Caco-2 (cell line): Measurements from ENCODE around the gene APOBEC3B. TPM values are rescaled to one million over a fixed set of nuclear protein-coding genes. Genes with fewer than 3 reads are reported as not detected.

ENCODE experiments used
- BruUV-seq: library from RNA; stranded (reverse); fragments of 400-500 nt; replicated peaks from 2 replicates; lab custom pipeline; 2021; lab: Mats Ljungman, UMichigan
- CTCF ChIA-PET: fragments of 300-600 bp; sonication (Branson Sonifier 250); formaldehyde crosslinking; loops from one replicate; lab custom pipeline; 2022; ENCODE audit warnings: antibody characterized with exemption; lab: Charles Lee
- POLR2A ChIA-PET: fragments of 300-600 bp; sonication (Branson Sonifier 250); formaldehyde crosslinking; loops from one replicate; lab custom pipeline; 2022; ENCODE audit warnings: antibody characterized with exemption; lab: Charles Lee
- DNase-seq, 2 experiments: peaks; one replicate each; pipeline versions ENCODE4 v3.0.0 to v3.0.0-alpha.2; 2020 to 2022
- H3K27me3 ChIP-seq: replicated peaks from 2 replicates; pipeline ENCODE4 v1.6.0; 2011; ENCODE audit warnings: low read length; ENCODE audit not compliant: control insufficient read depth, insufficient read depth
- H3K36me3 ChIP-seq: 2 replicates; pipeline ENCODE4 v1.5.1; 2011; ENCODE audit warnings: low read length; ENCODE audit not compliant: control insufficient read depth, insufficient read depth
- H3K4me1 ChIP-seq: fragments of 250-450 bp; sonication (Bioruptor Pico); 2 replicates; pipeline ENCODE4 v1.5.1; 2020; ENCODE audit warnings: mild to moderate bottlenecking
- H3K4me3 ChIP-seq: 2 replicates; pipeline ENCODE4 v1.5.1; 2011; ENCODE audit warnings: low read depth, mild to moderate bottlenecking, control low read depth, low read length
- H3K9me3 ChIP-seq: fragments of 250-450 bp; sonication (Bioruptor Pico); 2 replicates; pipeline ENCODE4 v1.5.1; 2020; ENCODE audit warnings: mild to moderate bottlenecking, moderate library complexity
- H3K27ac Mint-ChIP-seq: one replicate; pipeline ENCODE4 v1.8.0; 2022; ENCODE audit warnings: mixed read lengths; ENCODE audit not compliant: unreplicated experiment
- H3K27me3 Mint-ChIP-seq: one replicate; pipeline ENCODE4 v1.8.0; 2022; ENCODE audit warnings: mixed read lengths; ENCODE audit not compliant: insufficient read depth, unreplicated experiment
- H3K36me3 Mint-ChIP-seq: one replicate; pipeline ENCODE4 v1.8.0; 2022; ENCODE audit warnings: mild to moderate bottlenecking, mixed read lengths; ENCODE audit not compliant: insufficient read depth, unreplicated experiment
- H3K4me1 Mint-ChIP-seq: one replicate; pipeline ENCODE4 v1.8.0; 2022; ENCODE audit warnings: low read depth, mixed read lengths; ENCODE audit not compliant: unreplicated experiment
- H3K4me3 Mint-ChIP-seq: one replicate; pipeline ENCODE4 v1.8.0; 2022; ENCODE audit warnings: mild to moderate bottlenecking, moderate library complexity, mixed read lengths; ENCODE audit not compliant: unreplicated experiment
- H3K9me3 Mint-ChIP-seq: one replicate; pipeline ENCODE4 v1.8.0; 2022; ENCODE audit warnings: mixed read lengths; ENCODE audit not compliant: unreplicated experiment
- intact Hi-C: fragments of 100-400 bp; cut with micrococcal nuclease; formaldehyde crosslinking; loops from one replicate; pipeline ENCODE4 v1.10.0; 2022; ENCODE audit not compliant: unreplicated experiment
- total RNA-seq: library from RNA; stranded (reverse); gene quantifications from 2 replicates; pipeline ENCODE4 v1.2.3, GENCODE V29; 2022
- TF ChIP-seq, protein P1 (sequence below), 2 experiments: fragments of 200-600 bp in 1 of 2; IDR thresholded peaks; 1 replicate in 1 of 2; 2 replicates in 1 of 2; pipeline versions ENCODE4 v1.5.1 to v1.8.0; 2011 to 2022; ENCODE audit warnings: antibody characterized with exemption in 1 of 2, control low read depth in 1 of 2, inconsistent platforms in 1 of 2, low read depth in 1 of 2, low read length in 1 of 2, mild to moderate bottlenecking in 1 of 2, moderate library complexity in 1 of 2; ENCODE audit not compliant: insufficient read depth in 1 of 2, severe bottlenecking in 1 of 2, unreplicated experiment in 1 of 2

Gene APOBEC3B
- total RNA-seq, 1 experiment from 2014 or later: 55.8 TPM

DNA sequence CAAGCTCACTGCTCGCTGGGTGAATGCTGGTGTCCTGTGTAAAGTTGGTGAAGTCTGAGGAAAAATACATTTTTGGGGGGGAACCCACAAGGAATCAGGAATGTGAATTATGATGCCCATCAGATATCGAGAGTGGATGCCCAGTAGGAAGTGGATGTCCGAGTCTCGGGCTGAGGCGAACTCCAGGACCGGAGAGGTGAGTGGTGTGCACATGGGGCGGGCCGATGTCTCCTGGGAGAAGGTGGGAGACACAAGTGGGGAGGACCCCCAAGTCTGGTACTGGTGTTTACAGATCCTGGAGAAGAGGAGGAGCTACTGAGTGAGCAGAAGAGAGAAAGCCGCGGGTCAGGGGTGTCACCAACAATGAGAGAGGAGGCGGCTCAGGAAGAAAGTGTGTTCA is 43.9 kb upstream of the APOBEC3B start:
- Mint-ChIP-seq H3K27ac (no peak overlapping the region), H3K4me3 (no peak overlapping the region), H3K36me3 (no peaks in the 10 kb centered on the region), H3K4me1 (no peaks in the 10 kb centered on the region), H3K9me3 (no peaks in the 10 kb centered on the region), H3K27me3 (no peaks in the 10 kb centered on the region)
- intact Hi-C loops: no loop called here
- no peak for DNase-seq
- Histone ChIP-seq H3K4me3 (no peak overlapping the region), H3K4me1 (no peaks in the 10 kb centered on the region), H3K27me3 (no peaks in the 10 kb centered on the region), H3K36me3 (no peaks in the 10 kb centered on the region), H3K9me3 (no peaks in the 10 kb centered on the region)
- TF ChIP-seq, protein P1, sequence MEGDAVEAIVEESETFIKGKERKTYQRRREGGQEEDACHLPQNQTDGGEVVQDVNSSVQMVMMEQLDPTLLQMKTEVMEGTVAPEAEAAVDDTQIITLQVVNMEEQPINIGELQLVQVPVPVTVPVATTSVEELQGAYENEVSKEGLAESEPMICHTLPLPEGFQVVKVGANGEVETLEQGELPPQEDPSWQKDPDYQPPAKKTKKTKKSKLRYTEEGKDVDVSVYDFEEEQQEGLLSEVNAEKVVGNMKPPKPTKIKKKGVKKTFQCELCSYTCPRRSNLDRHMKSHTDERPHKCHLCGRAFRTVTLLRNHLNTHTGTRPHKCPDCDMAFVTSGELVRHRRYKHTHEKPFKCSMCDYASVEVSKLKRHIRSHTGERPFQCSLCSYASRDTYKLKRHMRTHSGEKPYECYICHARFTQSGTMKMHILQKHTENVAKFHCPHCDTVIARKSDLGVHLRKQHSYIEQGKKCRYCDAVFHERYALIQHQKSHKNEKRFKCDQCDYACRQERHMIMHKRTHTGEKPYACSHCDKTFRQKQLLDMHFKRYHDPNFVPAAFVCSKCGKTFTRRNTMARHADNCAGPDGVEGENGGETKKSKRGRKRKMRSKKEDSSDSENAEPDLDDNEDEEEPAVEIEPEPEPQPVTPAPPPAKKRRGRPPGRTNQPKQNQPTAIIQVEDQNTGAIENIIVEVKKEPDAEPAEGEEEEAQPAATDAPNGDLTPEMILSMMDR (IDR thresholded peaks at IDR 0.05; ENCODE audit: insufficient read depth in 1 of 2, low read depth in 1 of 2, low read length in 1 of 2, severe bottlenecking in 1 of 2, unreplicated experiment in 1 of 2): no peak
- ChIA-PET CTCF (no interaction called here), POLR2A (no interaction called here)
- no TSS peak for BruUV-seq

DNA sequence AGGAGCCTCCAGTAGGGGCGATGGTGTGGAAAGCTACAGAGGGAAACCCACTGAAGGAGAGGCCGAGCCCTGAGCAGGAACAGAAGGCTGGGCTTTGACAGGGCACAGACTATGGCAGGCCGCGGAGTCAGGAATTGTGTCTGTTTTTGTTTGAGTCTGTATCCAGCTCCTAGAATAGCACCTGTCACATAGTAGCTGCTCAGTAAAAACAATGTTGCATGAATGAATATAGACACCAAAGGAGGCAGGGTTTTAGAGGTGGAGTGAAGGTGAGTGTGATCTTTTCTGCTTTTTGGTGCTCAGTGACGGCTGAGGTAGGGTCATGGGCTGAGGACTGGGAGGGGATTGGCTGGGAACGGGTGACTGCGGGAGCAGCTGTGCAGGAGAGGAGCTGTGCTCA is 43.2 kb upstream of the APOBEC3B start:
- TF ChIP-seq, protein P1 (IDR thresholded peaks at IDR 0.05; ENCODE audit: insufficient read depth in 1 of 2, low read depth in 1 of 2, low read length in 1 of 2, severe bottlenecking in 1 of 2, unreplicated experiment in 1 of 2): no peak
- no peaks in the 10 kb centered on the region for H3K36me3 ChIP-seq
- POLR2A ChIA-PET: no interaction called here
- Mint-ChIP-seq H3K27me3 (no peaks in the 10 kb centered on the region), H3K9me3 (no peaks in the 10 kb centered on the region), H3K4me3 (no peak overlapping the region), H3K27ac (no peak overlapping the region), H3K36me3 (no peaks in the 10 kb centered on the region), H3K4me1 (no peaks in the 10 kb centered on the region)
- CTCF ChIA-PET: interaction anchor here (0.7 kb wide), 1 partner anchor 12 kb away, joined by 3 read pairs; no protein-coding TSS in a partner anchor
- H3K27me3 ChIP-seq: no peaks in the 10 kb centered on the region
- intact Hi-C loops: no loop called here
- no peak overlapping the region for H3K4me3 ChIP-seq
- no peak for DNase-seq
- no peaks in the 10 kb centered on the region for H3K4me1 ChIP-seq
- BruUV-seq: no TSS peak
- no peaks in the 10 kb centered on the region for H3K9me3 ChIP-seq

DNA sequence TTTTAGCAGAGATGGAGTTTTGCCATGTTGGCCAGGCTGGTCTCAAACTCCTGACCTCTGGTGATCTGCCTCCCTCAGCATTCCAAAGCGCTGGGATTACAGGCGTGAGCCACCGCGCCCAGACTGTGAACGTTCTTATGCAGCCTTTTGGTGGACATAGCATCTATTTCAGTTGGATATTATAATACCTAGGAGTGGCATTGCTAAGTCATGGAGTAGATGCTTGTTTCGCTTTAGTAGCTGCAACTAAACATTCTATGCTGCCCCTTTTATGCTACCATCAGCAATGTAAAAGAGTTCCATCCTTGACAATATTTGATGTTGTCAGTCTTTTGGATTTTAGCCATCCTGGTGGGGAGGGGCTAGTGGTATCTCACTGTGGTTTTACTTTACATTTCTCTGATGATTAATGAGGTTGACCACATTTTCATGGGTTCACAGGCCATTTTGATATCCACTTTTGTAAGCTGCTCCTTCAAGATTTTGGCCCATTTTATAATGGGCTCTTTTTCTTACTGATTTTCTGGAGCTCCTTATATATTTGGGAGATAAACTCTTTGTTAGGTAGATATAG is 41.2 kb upstream of the APOBEC3B start:
- Mint-ChIP-seq H3K4me3 (no peak overlapping the region), H3K9me3 (no peaks in the 10 kb centered on the region), H3K36me3 (no peaks in the 10 kb centered on the region), H3K27ac (no peak overlapping the region), H3K27me3 (no peaks in the 10 kb centered on the region), H3K4me1 (peaks cover 4% of the 10 kb centered on the region)
- ChIA-PET POLR2A (no interaction called here), CTCF (no interaction called here)
- Histone ChIP-seq H3K27me3 (no peaks in the 10 kb centered on the region), H3K9me3 (no peaks in the 10 kb centered on the region), H3K4me1 (no peaks in the 10 kb centered on the region; the same call in 1 of the 2 replicates), H3K36me3 (no peaks in the 10 kb centered on the region), H3K4me3 (no peak overlapping the region)
- no peak for DNase-seq
- intact Hi-C loops: no loop called here
- BruUV-seq: no TSS peak
- TF ChIP-seq, protein P1 (IDR thresholded peaks at IDR 0.05; ENCODE audit: insufficient read depth in 1 of 2, low read depth in 1 of 2, low read length in 1 of 2, severe bottlenecking in 1 of 2, unreplicated experiment in 1 of 2): no peak
